ES-I3 (cell line): ENCODE data around the gene DDX11.
A peak's percentile ranks its signal among the peaks of the same experiment; 100 is the strongest.
"Not testable (repeated sequence)": the region's sequence is repeated elsewhere in the genome, so short reads cannot be mapped to it uniquely, and the experiment has no call there.

Experiments
- H3K36me3 ChIP-seq: 2 replicates; pipeline ENCODE4 v1.6.1; 2013; ENCODE audit warnings: mild to moderate bottlenecking, low read length, control low read depth, moderate library complexity; ENCODE audit not compliant: insufficient read depth
- H3K4me1 ChIP-seq: 2 replicates; pipeline ENCODE4 v1.6.1; 2013; ENCODE audit warnings: mild to moderate bottlenecking, control low read depth, low read length; ENCODE audit not compliant: insufficient read depth
- H3K9ac ChIP-seq: 2 replicates; pipeline ENCODE4 v1.6.1; 2013; ENCODE audit warnings: low read depth, mild to moderate bottlenecking, low read length, moderate library complexity
- H3K9me3 ChIP-seq: 2 replicates; pipeline ENCODE4 v1.6.1; 2013; ENCODE audit warnings: mild to moderate bottlenecking, low read length, moderate library complexity; ENCODE audit not compliant: control insufficient read depth, insufficient read depth

Gene DDX11

GRCh38 chr12:31073527-31074332 is at the start of gene DDX11:
Gene DDX11 (plus strand): TSS chr12:31073860. CDS start chr12:31078394, 4,534 bp downstream.
- H3K4me1 ChIP-seq, H3K9me3 ChIP-seq, H3K36me3 ChIP-seq: not testable (repeated sequence)
- peak within 1 kb of the TSS; percentile 87 for H3K9ac ChIP-seq

GRCh38 chr12:31026202-31026601 is 47.5 kb upstream of the DDX11 start:
- H3K4me1 ChIP-seq, result peaks cover 6% of the 10 kb centered on the region; the same call in 1 of the 2 replicates
- H3K9me3 ChIP-seq, result no peaks in the 10 kb centered on the region; the same call in 1 of the 2 replicates
- no peaks in the 10 kb centered on the region; the same call in 1 of the 2 replicates for H3K36me3 ChIP-seq
- no peak overlapping the region for H3K9ac ChIP-seq

GRCh38 chr12:31027006-31027405 is 46.7 kb upstream of the DDX11 start:
- not testable (repeated sequence) for H3K9ac ChIP-seq, H3K36me3 ChIP-seq, H3K9me3 ChIP-seq, H3K4me1 ChIP-seq

GRCh38 chr12:31029468-31029867 is 44.2 kb upstream of the DDX11 start:
- Histone ChIP-seq H3K4me1 (peaks cover 6% of the 10 kb centered on the region; the same call in 1 of the 2 replicates), H3K9ac (no peak overlapping the region), H3K36me3 (no peaks in the 10 kb centered on the region; the same call in 1 of the 2 replicates), H3K9me3 (no peaks in the 10 kb centered on the region; the same call in 1 of the 2 replicates)

GRCh38 chr12:31029916-31030562 is 43.6 kb upstream of the DDX11 start:
- Histone ChIP-seq H3K9me3 (no peaks in the 10 kb centered on the region; the same call in 1 of the 2 replicates), H3K9ac (no peak overlapping the region), H3K36me3 (no peaks in the 10 kb centered on the region; the same call in 1 of the 2 replicates), H3K4me1 (peaks cover 6% of the 10 kb centered on the region; the same call in 1 of the 2 replicates)

- no peaks in the 10 kb centered on the region; the same call in 1 of the 2 replicates for H3K36me3 ChIP-seq
- no peak overlapping the region for H3K9ac ChIP-seq
- H3K9me3 ChIP-seq, result no peaks in the 10 kb centered on the region; the same call in 1 of the 2 replicates
- peaks cover 6% of the 10 kb centered on the region for H3K4me1 ChIP-seq
These were observed 41.7 kb upstream of the DDX11 start for GRCh38 chr12:31031951-31032335.

GRCh38 chr12:31033146-31033545 is 40.5 kb upstream of the DDX11 start:
- H3K9ac ChIP-seq, result no peak overlapping the region
- no peaks in the 10 kb centered on the region for H3K9me3 ChIP-seq
- H3K4me1 ChIP-seq, result peaks cover 6% of the 10 kb centered on the region
- H3K36me3 ChIP-seq, result no peaks in the 10 kb centered on the region; the same call in 1 of the 2 replicates

GRCh38 chr12:31033681-31034080 is 40.0 kb upstream of the DDX11 start:
- H3K4me1 ChIP-seq, result peaks cover 6% of the 10 kb centered on the region
- no peaks in the 10 kb centered on the region; the same call in 1 of the 2 replicates for H3K36me3 ChIP-seq
- H3K9ac ChIP-seq, result no peak overlapping the region

GRCh38 chr12:31034372-31034771 is 39.3 kb upstream of the DDX11 start:
- no peaks in the 10 kb centered on the region; the same call in 1 of the 2 replicates for H3K36me3 ChIP-seq
- H3K9me3 ChIP-seq, result no peaks in the 10 kb centered on the region
- peaks cover 6% of the 10 kb centered on the region for H3K4me1 ChIP-seq
- no peak overlapping the region for H3K9ac ChIP-seq

More at GRCh38 chr12:31033681-31034080, 40.0 kb upstream of the DDX11 start:
- H3K9me3 ChIP-seq, result no peaks in the 10 kb centered on the region

- no peaks in the 10 kb centered on the region for H3K36me3 ChIP-seq
- no peak overlapping the region for H3K9ac ChIP-seq
- no peaks in the 10 kb centered on the region; the same call in 1 of the 2 replicates for H3K4me1 ChIP-seq
- H3K9me3 ChIP-seq, result no peaks in the 10 kb centered on the region
These were observed 38.4 kb upstream of the DDX11 start for GRCh38 chr12:31035226-31035625.

GRCh38 chr12:31035967-31036665 is 37.5 kb upstream of the DDX11 start:
- H3K9me3 ChIP-seq, result no peaks in the 10 kb centered on the region
- no peaks in the 10 kb centered on the region for H3K36me3 ChIP-seq
- no peak overlapping the region for H3K9ac ChIP-seq
- H3K4me1 ChIP-seq, result no peaks in the 10 kb centered on the region; the same call in 1 of the 2 replicates

- H3K9me3 ChIP-seq, result no peaks in the 10 kb centered on the region
- no peaks in the 10 kb centered on the region for H3K36me3 ChIP-seq
- no peak overlapping the region for H3K9ac ChIP-seq
- H3K4me1 ChIP-seq, result no peaks in the 10 kb centered on the region; the same call in 1 of the 2 replicates
These were observed 36.6 kb upstream of the DDX11 start for GRCh38 chr12:31037028-31037427.

GRCh38 chr12:31037931-31038330 is 35.7 kb upstream of the DDX11 start:
- Histone ChIP-seq H3K4me1 (no peaks in the 10 kb centered on the region; the same call in 1 of the 2 replicates), H3K9me3 (no peaks in the 10 kb centered on the region), H3K36me3 (no peaks in the 10 kb centered on the region), H3K9ac (no peak overlapping the region)

GRCh38 chr12:31041033-31041564 is 32.6 kb upstream of the DDX11 start:
- H3K4me1 ChIP-seq, result no peaks in the 10 kb centered on the region; the same call in 1 of the 2 replicates
- H3K9me3 ChIP-seq, result no peaks in the 10 kb centered on the region
- H3K36me3 ChIP-seq, result no peaks in the 10 kb centered on the region
- H3K9ac ChIP-seq, result no peak overlapping the region
